HG03565 (cell line): ENCODE measurements around the gene ACSS2.

Experiments
- ATAC-seq: cut with Tn5 transposase; IDR thresholded peaks from one replicate; pipeline ENCODE4 v1.9.1; 2021; ENCODE audit warnings: mild to moderate bottlenecking, moderate library complexity; ENCODE audit not compliant: unreplicated experiment

Gene ACSS2

DNA sequence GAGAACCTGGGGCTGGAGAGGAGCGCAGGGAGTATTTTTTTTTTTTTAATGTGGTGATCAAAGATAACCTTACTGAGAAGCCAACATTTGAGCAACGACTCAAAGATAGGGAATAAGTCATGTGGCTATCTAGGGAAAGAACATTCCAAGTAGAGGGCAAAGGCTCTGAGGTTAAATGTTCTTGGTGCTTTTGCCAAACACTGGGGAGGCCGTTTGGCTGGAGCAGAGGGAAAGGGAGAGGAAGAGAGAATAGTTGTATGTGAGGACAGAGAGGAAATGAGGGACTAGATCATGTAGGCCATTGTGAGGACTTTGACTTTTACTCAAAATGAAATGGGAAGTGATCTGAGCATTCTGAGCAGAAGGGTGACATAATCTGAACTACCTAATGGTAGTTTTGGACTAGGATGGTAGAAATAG is 27.8 kb downstream of the ACSS2 start:
- no peak for ATAC-seq

DNA sequence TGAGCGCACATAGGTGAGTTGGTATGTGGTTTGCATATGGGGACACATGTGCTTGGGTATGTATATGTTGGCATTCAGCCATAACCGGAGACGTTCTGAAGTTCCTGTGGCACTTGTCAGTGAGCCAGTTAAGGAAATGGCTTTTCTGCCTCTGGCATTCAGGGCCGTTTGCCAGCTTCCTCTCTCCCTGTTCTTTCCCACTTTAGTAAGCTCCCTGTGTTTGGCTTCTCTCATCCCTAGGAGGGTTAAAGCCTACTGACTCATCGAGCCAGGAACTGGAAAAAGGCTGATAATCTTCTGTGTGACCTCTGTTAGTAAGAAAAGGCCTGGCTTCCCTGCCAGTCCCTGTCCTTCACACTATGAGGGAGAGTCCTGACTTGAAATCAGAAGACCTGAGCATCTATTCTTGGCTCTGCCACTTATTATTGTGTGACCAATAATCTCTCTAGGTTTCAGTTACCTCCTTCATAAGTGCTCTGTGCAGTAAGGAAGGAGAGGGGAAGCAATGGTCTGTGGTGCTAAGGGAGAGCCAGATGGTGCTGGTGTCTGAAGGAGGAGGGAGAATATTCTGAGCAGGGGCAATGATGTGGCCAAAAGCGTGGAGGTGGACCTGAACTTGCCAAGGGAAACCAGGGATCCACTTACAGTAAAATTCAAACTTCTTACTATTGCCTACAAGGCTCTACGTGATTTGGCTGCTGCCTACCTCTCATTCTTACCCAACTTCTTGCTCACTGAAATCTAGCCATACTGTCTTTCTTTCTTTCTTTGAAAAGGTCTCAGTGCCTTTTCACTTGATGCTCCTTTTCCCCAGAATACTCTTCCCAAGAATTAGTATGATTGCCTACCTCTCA is 31.4 kb downstream of the ACSS2 start:
- ATAC-seq = no peak

DNA sequence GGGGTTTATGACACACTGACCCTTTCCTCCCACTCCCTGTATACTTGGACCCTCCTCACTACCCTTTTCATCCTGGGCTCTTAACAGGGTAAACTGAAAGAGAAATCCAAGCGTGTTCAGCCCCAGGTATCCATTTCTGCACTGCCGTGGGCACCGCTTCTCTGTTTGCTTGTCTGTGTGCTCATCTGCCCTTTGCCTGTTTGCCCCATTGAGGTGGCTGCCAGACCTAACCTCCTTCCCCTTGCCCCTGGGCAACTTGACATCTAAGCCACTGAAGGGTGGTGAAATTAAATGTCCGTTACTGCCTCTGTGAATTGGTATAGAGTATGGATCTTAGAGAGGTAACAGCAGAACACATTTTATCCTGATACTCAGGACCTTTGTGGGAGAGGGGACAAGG is 38.7 kb downstream of the ACSS2 start:
- ATAC-seq = no peak

DNA sequence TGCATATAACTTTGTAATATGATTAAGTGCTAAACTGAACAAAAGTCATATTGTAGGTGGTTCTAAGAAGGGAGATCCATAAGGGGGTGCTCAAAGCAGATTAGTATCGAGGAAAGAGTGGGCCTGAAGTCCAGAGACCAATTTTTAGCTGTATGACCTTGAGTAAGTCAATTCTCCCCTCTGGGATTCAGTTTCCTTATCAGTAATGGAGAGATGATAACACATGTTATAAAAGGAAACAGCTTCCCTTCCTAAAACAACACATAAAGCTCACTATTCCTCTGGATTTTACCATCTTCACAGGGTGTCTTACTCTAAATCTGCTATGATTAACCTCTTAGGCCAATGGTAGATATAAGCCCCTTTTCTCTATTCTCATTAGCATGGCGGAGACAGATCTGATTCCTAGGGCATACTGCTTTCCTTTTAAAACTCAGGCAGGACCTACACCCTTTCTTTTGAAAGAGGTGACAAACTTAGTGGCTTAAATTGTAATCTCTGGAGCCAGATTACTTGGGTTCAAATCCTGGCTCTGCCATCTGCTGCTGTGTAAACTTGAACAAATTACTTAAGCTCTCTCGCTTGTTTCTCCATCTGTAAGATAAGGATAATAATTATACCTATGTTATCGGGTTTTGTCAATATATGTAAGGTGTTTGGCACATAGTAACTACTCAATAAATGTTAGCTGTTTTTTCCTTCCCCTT is 39.5 kb downstream of the ACSS2 start:
- ATAC-seq = no peak

DNA sequence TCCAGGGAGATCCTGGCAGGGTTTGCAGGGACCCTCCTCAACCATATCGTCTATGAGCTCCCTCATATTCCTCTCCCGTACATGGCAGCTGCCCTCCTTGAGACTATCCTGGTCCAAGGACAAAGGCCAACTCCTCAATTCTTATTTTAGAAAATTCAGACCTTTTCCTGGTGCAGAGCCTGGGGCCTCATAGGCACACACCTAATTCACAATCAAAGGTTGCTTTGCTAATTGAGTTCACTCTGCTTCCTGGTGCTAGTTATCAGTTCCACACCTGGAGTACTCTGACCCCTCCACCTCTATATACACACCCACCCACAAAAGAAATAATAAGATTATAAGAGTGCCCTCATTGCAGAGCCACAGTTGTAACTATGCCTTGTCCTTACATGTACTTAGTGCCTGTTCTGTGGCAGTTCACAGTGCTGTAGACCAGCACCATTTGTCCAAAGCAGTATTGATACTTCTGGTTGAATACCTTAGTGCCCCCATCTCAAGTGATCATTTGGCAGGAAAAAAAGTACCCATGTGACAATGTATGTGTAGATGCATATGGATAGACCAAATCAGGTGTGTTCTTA is 40.5 kb downstream of the ACSS2 start:
- no peak for ATAC-seq

DNA sequence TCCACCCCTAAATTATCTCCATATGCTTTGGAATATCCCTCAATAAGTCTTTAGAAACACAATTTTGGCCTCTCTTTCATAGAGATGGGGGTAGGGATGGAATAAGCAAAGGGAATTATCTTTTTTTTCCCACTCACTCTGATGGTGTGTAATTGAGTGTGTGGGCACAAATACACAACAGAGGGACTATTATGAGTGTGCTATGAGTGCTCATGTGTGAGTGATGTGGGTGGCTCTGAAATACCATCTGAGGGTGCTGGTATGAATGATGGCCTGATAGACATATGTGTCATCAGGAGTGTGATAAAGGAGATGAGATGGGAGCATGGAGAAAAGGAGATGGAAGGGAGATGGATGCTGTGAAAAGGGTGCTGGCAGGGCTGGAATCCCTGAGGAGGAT is 43.6 kb downstream of the ACSS2 start:
- ATAC-seq = no peak

DNA sequence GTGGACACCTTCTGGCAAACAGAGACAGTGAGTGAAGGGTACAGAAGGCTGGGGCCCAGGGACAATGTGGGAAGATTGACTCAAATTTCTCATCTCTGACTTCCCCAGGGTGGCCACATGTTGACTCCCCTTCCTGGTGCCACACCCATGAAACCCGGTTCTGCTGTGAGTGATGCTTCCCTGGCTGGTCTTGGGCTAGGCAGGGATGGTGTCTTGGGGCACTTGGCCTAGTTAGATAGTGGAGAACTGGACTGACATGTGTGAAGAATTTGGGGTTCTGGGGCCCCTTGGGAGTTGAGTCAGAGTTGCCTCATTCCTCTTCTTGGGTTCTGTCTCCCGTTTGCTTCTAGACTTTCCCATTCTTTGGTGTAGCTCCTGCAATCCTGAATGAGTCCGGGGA is 45.0 kb downstream of the ACSS2 start:
- no peak for ATAC-seq

DNA sequence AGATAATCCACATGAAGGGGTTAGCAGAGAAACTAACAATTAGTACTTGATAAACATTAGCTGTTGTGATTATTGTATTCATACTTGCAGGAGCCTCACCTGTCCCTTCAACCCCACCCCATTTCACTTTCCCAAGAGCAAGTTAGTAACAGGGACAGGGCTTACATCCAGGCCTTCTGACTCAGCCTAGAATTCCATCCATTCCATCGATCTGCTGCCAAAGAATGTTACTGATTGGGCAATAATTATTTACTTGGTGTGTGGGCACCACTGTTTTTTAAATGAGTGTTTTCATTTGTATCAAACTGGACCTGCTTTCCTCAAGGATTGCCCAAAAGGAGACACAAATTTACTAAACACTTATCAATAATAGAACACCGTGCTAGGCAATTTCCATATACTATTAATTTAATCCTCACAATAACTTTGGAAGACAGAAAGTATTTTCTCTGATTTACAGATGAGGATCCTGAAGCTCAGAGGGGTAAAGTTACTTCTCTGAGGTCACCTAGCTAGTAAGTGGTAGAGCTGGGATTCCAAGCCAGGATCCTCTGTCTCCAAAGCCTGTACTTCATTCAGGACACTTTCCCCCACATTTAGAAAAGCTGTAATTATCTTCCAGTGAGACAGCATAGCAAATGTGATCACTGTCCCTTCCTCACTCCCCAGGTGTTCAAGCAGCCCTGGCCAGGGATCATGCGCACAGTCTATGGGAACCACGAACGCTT is 46.4 kb downstream of the ACSS2 start:
- ATAC-seq = no peak

DNA sequence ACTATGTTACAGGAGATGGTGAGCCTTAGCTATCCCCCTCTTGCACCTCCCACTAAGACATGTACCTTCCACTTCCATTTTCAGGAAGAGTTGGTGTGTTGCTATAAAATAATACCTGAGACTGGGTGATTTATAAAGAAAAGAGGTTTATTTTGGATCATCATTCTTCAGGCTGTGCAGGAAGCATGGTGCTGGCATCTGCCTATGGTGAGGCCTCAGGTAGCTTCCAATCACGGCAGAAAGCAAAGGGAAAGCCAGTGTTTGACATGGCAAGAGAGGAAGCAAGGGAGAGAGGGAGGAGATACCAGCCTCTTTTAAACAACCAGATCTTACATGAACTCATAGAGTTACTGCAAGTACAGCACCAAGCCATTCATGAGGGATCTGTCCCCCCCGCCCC is 47.0 kb downstream of the ACSS2 start:
- ATAC-seq = no peak

DNA sequence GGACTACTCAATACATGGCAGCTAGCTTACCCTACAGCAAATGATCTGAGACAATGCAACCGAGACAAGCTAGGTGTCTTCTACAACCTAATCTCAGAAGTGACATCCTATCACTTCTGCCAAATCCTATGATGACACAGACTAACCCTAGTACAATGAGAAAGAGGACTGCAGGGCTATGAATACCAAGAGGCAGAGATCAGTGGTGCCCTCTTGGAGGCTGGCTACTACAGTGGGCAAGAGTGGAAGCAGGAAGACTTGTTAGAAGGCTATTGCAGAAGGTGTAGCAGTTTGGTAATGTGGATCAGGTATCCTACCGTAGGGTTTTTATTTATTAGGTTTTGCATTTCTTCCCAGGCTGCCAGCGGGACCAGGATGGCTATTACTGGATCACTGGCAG is 48.9 kb downstream of the ACSS2 start:
- no peak for ATAC-seq

DNA sequence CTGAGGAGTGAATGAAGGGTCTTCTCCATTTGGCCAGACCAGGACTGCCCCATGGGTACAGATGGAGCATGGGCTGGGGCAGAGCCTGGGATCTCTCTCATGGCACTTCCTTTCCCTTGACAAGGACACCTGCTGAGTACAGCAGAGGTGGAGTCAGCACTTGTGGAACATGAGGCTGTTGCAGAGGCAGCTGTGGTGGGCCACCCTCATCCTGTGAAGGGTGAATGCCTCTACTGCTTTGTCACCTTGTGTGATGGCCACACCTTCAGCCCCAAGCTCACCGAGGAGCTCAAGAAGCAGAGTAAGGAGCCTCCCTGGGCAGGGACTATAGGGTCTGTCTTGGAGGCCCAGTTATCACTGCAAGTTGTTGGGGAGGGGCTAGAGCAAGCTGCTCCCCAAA is 49.6 kb downstream of the ACSS2 start:
- ATAC-seq = no peak

DNA sequence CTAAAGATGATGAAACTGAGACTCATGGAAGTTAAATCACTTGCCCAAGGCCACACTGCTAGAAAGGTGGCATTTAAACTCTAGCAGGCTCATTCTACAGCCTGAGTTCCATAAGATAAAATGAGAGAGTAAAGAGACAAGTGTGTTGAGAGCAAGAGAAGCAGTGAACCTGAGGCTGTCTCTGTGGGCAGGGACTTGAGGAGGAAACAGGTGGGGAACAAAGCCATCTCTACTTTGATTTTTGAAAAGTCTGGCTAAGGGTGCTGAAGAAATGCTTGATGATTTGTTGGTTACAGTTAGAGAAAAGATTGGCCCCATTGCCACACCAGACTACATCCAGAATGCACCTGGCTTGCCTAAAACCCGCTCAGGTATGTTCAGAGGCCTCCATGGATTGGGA is 50.2 kb downstream of the ACSS2 start:
- ATAC-seq = no peak

DNA sequence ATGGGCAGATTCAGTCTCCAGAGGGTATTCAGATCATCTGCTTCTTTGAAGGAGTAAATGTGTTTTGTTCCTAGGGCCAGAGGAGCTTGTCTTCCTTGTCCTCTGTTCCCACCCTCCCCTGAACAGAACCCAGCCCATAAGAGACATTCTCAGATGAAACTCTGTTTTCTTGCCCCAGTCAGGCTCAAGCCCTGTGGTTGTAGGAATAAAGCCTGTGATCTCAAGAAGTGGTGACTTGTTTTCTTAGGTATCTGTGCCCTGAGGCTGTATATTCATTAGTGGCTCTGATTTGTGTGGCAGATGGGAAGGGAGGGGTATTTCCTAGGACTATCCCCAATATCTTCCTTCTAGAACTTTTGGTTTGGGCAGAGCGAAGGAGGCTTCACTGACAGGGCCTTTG is 51.3 kb downstream of the ACSS2 start:
- no peak for ATAC-seq

DNA sequence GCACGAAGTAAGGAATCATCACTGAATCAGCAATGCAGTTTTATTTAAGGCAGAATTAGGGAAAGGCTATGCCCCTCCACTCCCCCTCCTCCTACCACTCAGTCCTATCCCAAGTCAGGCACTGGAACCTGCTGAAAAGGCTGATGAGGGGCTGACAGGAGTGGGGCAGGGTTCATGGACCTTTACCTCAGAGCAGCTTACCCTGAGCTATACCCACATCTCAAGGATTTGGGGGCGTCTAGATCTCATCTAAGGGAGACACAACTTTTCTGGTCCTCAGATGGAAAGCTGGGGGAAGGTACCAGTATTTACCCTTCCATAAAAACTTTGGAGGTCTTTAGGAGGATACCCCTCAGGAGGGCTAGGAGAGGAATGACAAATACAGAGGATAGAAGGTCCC is 52.0 kb downstream of the ACSS2 start:
- no peak for ATAC-seq

DNA sequence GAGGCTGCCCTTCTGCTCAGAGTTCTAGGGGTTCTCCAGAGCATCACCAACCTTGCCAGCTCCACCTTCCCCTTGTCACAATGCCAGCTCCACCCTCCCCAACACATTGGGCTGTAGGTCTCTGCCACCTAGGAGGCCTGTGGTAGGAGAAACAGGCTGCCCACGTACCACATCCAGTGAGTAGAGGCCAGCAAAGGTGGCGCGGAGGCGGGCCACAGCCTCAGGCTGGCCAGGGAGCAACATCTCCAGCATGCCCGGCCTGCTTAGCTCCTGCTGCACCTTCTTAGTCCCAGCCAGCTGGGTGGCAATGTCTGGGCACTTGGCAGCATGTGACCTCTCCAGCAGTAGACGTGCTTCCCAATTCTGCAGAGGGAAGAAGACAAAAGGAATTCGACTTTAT is 55.4 kb downstream of the ACSS2 start:
- no peak for ATAC-seq

DNA sequence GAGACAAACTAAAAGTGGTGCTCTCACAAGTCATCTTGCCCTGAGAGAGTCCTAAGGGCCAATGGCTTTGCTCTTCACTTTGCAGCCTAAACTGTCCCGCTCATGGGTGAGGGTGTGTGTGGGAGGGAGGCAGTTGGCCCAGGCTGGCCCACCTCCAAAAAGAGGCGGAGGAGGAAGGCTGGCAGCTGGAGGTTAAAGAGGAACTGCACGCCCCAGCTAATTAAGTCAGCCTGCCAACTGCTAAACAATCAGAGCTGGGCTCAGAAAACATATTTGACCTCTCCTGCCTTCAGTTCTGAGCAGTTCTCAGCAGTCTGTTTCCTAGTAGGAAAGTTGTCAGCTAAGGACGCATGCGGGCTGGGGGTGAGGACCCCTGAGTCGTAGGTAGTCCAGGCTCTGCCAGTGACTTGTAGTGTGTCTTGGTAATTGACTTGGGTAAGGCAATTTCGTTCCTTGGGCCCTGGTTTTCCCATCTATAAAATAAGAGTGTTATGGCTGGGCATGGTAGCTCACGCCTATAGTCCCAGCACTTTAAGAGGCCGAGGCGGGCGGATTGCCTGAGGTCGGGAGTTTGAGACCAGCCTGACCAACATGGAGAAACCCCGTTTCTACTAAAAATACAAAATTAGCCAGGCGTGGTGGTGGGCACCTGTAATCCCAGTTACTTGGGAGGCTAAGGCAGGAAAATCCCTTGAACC is 62.2 kb downstream of the ACSS2 start:
- ATAC-seq = no peak

DNA sequence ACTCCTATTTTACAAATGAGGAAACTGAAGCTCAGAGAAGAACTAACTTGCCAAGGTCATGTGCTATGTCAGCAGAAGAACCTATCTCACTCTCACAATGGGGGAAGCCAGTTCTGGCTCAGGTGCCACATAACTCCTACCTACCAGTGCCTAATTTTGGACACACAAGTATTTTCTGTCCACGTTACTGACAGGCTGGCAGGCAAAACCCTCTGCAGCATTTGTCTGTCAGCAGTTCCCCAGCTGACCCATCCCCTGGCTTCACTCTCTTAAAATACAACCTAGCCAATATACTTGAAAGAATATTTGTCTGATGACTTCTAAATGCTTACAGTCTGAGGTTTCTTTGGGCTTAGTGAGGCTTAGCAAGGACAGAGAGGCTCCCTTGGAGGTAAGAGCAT is 63.7 kb downstream of the ACSS2 start:
- ATAC-seq = no peak

DNA sequence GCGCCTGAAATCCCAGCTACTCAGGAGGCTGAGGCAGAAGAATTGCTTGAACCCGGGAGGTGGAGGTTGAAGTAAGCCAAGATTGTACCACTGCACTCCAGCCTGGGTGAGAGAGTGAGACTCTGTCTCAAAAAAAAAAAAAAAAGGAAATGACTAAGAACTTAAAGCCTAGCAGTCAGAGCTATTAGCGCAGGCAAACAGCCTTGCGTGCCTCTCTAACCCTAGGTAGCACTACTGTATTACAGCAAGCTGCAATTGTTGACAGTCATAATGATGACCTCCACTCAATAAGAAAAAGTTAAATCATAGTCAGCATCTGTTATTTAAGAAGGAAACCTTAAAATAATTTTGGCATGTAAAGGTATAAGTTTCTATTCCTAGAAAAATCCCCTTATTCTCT is 64.8 kb downstream of the ACSS2 start:
- no peak for ATAC-seq

DNA sequence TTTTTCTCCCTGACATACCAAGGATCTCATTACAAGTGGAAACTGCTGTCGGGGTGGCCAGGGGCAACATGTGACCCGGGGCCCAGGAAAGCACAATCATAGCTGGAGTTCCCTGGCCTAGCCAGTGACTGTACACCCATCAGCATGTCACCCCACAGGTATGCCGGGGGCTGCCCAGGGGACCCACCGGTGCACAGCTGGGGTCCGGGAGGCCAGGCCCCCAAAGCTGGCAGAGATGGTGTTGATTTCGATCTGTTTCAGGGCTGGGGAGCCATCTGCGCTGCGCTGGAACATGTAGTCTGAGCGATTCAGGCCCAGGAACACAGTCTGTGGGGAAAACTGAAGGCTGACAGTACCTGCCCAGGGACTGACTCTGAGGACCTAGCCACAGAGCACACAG is 65.9 kb downstream of the ACSS2 start:
- ATAC-seq = no peak

DNA sequence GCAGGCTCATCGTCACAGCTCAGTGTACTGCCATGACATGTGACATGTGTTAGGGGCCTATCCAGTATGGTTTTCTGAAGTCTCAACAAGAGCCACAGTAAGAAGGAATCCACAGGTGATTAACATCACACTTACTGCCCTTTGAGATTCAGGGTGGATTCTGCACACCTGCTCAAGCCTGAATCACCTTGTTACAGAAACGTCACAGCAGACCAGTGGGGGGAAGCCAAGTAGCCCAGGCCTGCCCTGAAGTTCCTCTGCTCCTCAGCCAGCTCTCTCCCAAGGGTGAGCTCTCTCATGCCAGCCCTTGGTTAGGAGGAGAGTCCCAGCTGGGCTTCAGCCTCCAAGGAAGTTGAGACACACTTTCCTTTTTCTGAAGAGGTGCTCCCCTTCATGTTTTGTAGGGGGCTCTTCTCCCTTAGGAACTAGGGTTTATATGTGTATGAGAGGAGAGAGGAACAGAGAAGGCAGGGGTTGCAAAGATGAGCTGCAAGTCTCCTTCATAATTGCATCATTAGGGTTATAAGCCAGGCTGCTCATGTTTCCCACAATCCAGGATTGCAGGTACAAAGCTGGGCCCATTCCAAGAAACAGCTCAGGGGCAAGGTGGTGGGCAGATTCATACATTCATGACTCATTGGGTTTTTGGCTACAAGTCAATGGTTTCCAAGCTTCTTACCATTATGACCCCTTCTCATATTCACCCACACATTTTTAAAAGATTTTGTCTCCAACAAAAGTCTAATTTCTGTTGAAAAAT is 67.6 kb downstream of the ACSS2 start:
- no peak for ATAC-seq
